ENCODE data around the gene DLGAP4.

DLGAP4 gene

DNA sequence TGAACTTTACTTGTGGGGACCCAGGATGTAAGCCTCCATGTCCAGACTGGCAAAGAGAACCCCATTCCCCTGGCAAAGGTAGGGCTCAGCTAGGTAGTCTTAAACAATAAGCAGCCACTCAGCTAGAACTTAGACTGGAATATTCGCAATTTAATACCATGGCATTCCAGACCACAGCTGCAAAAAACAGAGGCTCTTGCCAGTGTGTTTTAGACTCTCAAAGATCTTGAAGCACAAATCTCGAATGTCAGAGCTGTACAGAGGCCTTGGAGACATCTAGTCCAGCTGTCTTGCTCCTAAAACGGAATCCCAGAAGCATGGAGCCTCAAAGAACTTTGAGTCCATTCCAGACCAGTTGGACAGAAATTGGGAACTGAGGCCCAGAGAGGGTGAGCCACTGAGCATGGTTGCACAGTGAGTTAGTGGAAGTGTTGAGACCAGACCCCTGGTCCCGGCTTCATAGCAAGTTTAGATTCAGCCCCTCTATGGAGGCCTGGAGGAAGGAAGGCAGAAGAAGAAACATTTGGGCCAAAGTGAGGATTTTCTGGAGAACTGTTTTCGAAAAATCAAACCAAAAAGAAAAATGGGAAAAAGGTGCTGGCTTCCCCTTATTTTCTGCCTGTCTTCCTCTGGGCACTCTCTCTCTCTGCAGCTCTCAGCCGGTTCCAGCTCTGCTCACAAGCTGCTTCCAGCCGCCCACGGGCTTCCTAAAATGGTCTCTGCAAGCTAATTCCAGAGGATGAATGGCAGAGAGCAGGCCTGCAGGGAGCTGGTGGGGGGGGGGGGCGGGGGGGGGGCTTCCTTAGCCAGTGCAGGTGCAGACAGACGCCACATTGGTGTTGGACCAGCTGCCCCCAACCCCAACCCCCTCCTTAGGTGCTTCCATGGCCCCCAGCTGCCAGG is 37.4 kb upstream of the DLGAP4 start:
- no peak overlapping the region for H3K27ac ChIP-seq (ENCODE audit: low read depth in 2 of 2, low read length in 2 of 2)
- H3K36me3 ChIP-seq (ENCODE audit: control insufficient read depth in 2 of 2, insufficient read depth in 2 of 2, low read length in 2 of 2): no peaks in the 10 kb centered on the region
- no peaks in the 10 kb centered on the region for H3K27me3 ChIP-seq (ENCODE audit: control insufficient read depth in 2 of 2, insufficient read depth in 2 of 2, low read length in 2 of 2)
- no peaks in the 10 kb centered on the region for H3K4me1 ChIP-seq (ENCODE audit: control insufficient read depth in 2 of 2, insufficient read depth in 2 of 2, low read length in 2 of 2)
- H3K4me3 ChIP-seq (ENCODE audit: low read length in 2 of 2): no peak overlapping the region
- no peaks in the 10 kb centered on the region for H3K9me3 ChIP-seq (ENCODE audit: control insufficient read depth in 2 of 2, low read length in 2 of 2)
- no peak overlapping the region for H3K9ac ChIP-seq (ENCODE audit: low read depth in 1 of 2, low read length in 2 of 2)

DNA sequence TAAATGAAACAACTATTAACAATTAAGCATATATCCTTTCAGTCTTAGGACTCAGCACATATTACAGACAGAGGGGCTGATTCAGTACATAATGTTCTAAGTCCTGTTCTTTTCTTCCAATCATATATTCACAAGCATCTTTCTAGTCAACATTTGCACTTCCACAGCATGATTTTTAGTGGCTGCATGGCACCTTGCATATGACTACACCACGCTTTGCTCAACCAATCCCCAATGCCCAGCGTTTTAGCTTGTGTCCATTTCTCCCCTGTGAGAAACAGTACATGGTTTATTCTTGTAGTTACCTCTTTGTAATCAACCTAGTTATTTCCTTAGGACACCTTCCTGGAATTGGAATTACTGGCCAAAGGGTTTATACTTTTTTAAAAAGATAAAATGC is 36.6 kb upstream of the DLGAP4 start:
- H3K4me1 ChIP-seq (ENCODE audit: control insufficient read depth in 2 of 2, insufficient read depth in 2 of 2, low read length in 2 of 2): no peaks in the 10 kb centered on the region
- no peaks in the 10 kb centered on the region for H3K36me3 ChIP-seq (ENCODE audit: control insufficient read depth in 2 of 2, insufficient read depth in 2 of 2, low read length in 2 of 2)
- no peak overlapping the region for H3K4me3 ChIP-seq (ENCODE audit: low read length in 2 of 2)
- H3K9me3 ChIP-seq (ENCODE audit: control insufficient read depth in 2 of 2, low read length in 2 of 2): no peaks in the 10 kb centered on the region
- H3K27me3 ChIP-seq (ENCODE audit: control insufficient read depth in 2 of 2, insufficient read depth in 2 of 2, low read length in 2 of 2): no peaks in the 10 kb centered on the region
- H3K9ac ChIP-seq (ENCODE audit: low read depth in 1 of 2, low read length in 2 of 2): no peak overlapping the region
- no peak overlapping the region for H3K27ac ChIP-seq (ENCODE audit: low read depth in 2 of 2, low read length in 2 of 2)

DNA sequence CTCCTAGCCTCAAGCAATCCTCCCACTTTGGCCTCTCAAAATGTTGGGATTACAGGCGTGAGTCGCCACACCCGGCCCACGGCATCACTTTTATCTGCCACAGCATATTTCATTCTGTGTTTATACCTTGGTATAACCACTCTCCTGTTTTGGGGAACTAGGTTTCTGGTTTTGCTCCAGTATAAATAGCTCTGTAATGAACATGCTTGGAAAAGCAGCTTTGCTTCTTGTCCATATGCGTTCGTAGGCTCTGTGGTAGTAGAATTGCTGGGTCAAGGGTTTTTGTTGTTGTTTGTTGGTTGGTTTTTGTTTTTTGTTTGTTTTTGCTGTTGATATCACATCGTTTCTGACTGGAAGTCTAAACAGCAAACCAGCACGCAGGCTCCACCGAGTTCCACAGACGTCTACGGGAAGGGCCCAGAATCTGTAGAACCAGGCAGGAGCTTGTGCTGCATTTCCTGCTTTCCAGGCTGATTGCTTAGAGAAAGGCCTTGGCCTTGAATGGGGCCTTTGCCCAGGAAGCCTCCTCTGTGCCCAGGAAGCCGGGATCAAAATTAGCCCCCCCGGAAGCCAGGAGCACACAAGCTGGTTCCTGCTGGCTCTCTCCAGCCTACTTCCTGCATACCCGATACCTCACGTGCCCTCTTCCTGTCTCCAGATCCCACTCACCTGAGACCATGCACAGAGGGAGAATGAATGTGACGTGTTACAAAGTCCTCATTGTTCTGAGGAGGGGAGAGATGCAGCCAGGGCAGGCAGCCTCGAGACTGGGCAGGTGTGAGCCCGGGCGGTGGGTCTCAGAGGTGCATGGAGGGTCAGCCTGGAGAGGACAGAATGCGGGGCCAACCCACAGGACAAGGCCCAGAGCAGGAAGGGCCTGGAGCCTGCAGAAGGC is 35.1 kb upstream of the DLGAP4 start:
- Histone ChIP-seq H3K9me3 (ENCODE audit: control insufficient read depth in 2 of 2, low read length in 2 of 2) (no peaks in the 10 kb centered on the region), H3K27me3 (ENCODE audit: control insufficient read depth in 2 of 2, insufficient read depth in 2 of 2, low read length in 2 of 2) (peaks cover 0 to 4% of the 10 kb centered on the region in 2 donors), H3K4me3 (ENCODE audit: low read length in 2 of 2) (no peak overlapping the region), H3K4me1 (ENCODE audit: control insufficient read depth in 2 of 2, insufficient read depth in 2 of 2, low read length in 2 of 2) (no peaks in the 10 kb centered on the region), H3K36me3 (ENCODE audit: control insufficient read depth in 2 of 2, insufficient read depth in 2 of 2, low read length in 2 of 2) (no peaks in the 10 kb centered on the region), H3K9ac (ENCODE audit: low read depth in 1 of 2, low read length in 2 of 2) (no peak overlapping the region), H3K27ac (ENCODE audit: low read depth in 2 of 2, low read length in 2 of 2) (no peak overlapping the region)

- H3K4me3 ChIP-seq (ENCODE audit: low read length in 2 of 2): no peak overlapping the region
- H3K27ac ChIP-seq (ENCODE audit: low read depth in 2 of 2, low read length in 2 of 2): no peak overlapping the region
- no peak overlapping the region for H3K9ac ChIP-seq (ENCODE audit: low read depth in 1 of 2, low read length in 2 of 2)
- no peaks in the 10 kb centered on the region for H3K4me1 ChIP-seq (ENCODE audit: control insufficient read depth in 2 of 2, insufficient read depth in 2 of 2, low read length in 2 of 2)
- no peaks in the 10 kb centered on the region for H3K9me3 ChIP-seq (ENCODE audit: control insufficient read depth in 2 of 2, low read length in 2 of 2)
- H3K36me3 ChIP-seq (ENCODE audit: control insufficient read depth in 2 of 2, insufficient read depth in 2 of 2, low read length in 2 of 2): no peaks in the 10 kb centered on the region
- peaks cover 0 to 4% of the 10 kb centered on the region in 2 donors for H3K27me3 ChIP-seq (ENCODE audit: control insufficient read depth in 2 of 2, insufficient read depth in 2 of 2, low read length in 2 of 2)
These were observed 34.2 kb upstream of the DLGAP4 start for GRCh38 chr20:36271639-36272546.

DNA sequence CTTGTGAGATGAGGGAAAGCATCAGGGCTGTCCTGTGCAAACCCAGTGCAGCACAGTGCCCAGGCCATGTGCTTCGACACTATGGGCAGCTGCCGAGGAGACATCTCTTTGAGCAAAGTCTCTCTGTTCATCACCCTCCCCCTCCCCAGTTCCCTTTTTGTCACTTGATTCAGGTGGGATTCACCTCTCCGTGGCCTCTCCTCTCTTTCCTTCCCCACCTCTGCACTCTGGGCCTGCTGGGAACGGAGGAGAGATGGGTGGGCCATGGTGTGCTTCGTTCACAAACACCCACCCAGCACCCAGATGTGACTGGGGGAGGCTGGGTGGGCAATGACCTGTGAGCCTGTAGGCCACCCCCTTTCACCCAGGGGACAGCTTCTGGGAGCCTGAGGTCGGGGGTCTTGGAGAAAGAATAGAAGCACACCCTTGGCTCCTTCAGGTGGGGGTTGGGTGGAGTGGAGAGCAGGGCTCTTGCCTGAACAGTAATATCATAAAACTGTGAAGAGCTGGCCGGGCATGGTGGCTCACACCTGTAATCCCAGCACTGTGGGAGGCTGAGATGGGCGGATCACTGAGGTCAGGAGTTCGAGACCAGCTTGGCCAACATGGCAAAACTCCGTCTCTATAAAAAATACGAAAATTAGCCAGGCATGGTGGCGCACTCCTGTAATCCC is 33.5 kb upstream of the DLGAP4 start:
- Histone ChIP-seq H3K27ac (ENCODE audit: low read depth in 2 of 2, low read length in 2 of 2) (no peak overlapping the region), H3K9me3 (ENCODE audit: control insufficient read depth in 2 of 2, low read length in 2 of 2) (no peaks in the 10 kb centered on the region), H3K9ac (ENCODE audit: low read depth in 1 of 2, low read length in 2 of 2) (no peak overlapping the region), H3K4me3 (ENCODE audit: low read length in 2 of 2) (no peak overlapping the region), H3K4me1 (ENCODE audit: control insufficient read depth in 2 of 2, insufficient read depth in 2 of 2, low read length in 2 of 2) (no peaks in the 10 kb centered on the region), H3K27me3 (ENCODE audit: control insufficient read depth in 2 of 2, insufficient read depth in 2 of 2, low read length in 2 of 2) (peaks cover 0 to 4% of the 10 kb centered on the region in 2 donors), H3K36me3 (ENCODE audit: control insufficient read depth in 2 of 2, insufficient read depth in 2 of 2, low read length in 2 of 2) (no peaks in the 10 kb centered on the region)

- H3K27ac ChIP-seq (ENCODE audit: low read depth in 2 of 2, low read length in 2 of 2): no peak overlapping the region
- H3K4me3 ChIP-seq (ENCODE audit: low read length in 2 of 2): no peak overlapping the region
- H3K9me3 ChIP-seq (ENCODE audit: control insufficient read depth in 2 of 2, low read length in 2 of 2): no peaks in the 10 kb centered on the region
- H3K27me3 ChIP-seq (ENCODE audit: control insufficient read depth in 2 of 2, insufficient read depth in 2 of 2, low read length in 2 of 2): peaks cover 0 to 7% of the 10 kb centered on the region in 2 donors
- no peaks in the 10 kb centered on the region for H3K4me1 ChIP-seq (ENCODE audit: control insufficient read depth in 2 of 2, insufficient read depth in 2 of 2, low read length in 2 of 2)
- H3K36me3 ChIP-seq (ENCODE audit: control insufficient read depth in 2 of 2, insufficient read depth in 2 of 2, low read length in 2 of 2): no peaks in the 10 kb centered on the region
- no peak overlapping the region for H3K9ac ChIP-seq (ENCODE audit: low read depth in 1 of 2, low read length in 2 of 2)
These were observed 32.5 kb upstream of the DLGAP4 start for GRCh38 chr20:36273414-36274180.

- Histone ChIP-seq H3K4me3 (ENCODE audit: low read length in 2 of 2) (no peak overlapping the region), H3K36me3 (ENCODE audit: control insufficient read depth in 2 of 2, insufficient read depth in 2 of 2, low read length in 2 of 2) (no peaks in the 10 kb centered on the region), H3K9me3 (ENCODE audit: control insufficient read depth in 2 of 2, low read length in 2 of 2) (no peaks in the 10 kb centered on the region), H3K27me3 (ENCODE audit: control insufficient read depth in 2 of 2, insufficient read depth in 2 of 2, low read length in 2 of 2) (peaks cover 0 to 7% of the 10 kb centered on the region in 2 donors), H3K4me1 (ENCODE audit: control insufficient read depth in 2 of 2, insufficient read depth in 2 of 2, low read length in 2 of 2) (no peaks in the 10 kb centered on the region), H3K27ac (ENCODE audit: low read depth in 2 of 2, low read length in 2 of 2) (no peak overlapping the region), H3K9ac (ENCODE audit: low read depth in 1 of 2, low read length in 2 of 2) (no peak overlapping the region)
These were observed 31.8 kb upstream of the DLGAP4 start for GRCh38 chr20:36274181-36274841.

DNA sequence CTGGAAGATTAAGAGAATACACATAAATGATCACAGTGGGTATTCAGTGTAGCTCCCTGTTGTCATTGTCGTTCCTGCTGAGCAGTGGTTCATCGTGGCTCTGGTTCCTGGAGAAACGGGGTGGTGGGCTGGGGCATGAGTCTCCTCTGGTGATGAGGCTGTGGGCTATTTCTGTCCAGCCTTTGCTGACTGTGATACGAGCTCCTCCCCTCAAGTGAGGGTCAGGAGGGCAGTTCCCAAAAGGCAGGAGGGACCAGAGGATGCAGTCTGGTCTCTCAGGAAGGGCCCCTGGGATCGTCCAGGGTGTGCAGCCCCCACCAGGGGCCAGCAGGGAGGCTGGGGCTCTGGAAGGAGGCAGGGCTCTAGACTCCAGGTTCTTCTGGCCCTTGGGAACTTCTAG is 31.1 kb upstream of the DLGAP4 start:
- H3K27me3 ChIP-seq (ENCODE audit: control insufficient read depth in 2 of 2, insufficient read depth in 2 of 2, low read length in 2 of 2): peaks cover 0 to 7% of the 10 kb centered on the region in 2 donors

More for the DNA sequence above, 31.1 kb upstream of the DLGAP4 start:
- H3K9me3 ChIP-seq (ENCODE audit: control insufficient read depth in 2 of 2, low read length in 2 of 2): no peaks in the 10 kb centered on the region
- H3K36me3 ChIP-seq (ENCODE audit: control insufficient read depth in 2 of 2, insufficient read depth in 2 of 2, low read length in 2 of 2): no peaks in the 10 kb centered on the region
- no peaks in the 10 kb centered on the region for H3K4me1 ChIP-seq (ENCODE audit: control insufficient read depth in 2 of 2, insufficient read depth in 2 of 2, low read length in 2 of 2)
- no peak overlapping the region for H3K4me3 ChIP-seq (ENCODE audit: low read length in 2 of 2)
- no peak overlapping the region for H3K9ac ChIP-seq (ENCODE audit: low read depth in 1 of 2, low read length in 2 of 2)
- no peak overlapping the region for H3K27ac ChIP-seq (ENCODE audit: low read depth in 2 of 2, low read length in 2 of 2)

Measured in mucosa of rectum (tissue), 2 donors.